ENCODE results near the gene SLF2. TPM values are rescaled to one million over a fixed set of nuclear protein-coding genes. Genes with fewer than 3 reads are reported as not detected.

The SLF2 gene
- total RNA-seq, 1 experiment from 2014 or later, result 43.0 TPM

- H3K9me3 ChIP-seq (ENCODE audit: control insufficient read depth in 1 of 2, insufficient read depth in 1 of 2, low read depth in 1 of 2, low read length in 2 of 2), result no peaks in the 10 kb centered on the region
- DNase-seq (ENCODE audit: low read depth, low spot score), result no peak
- RAD21 ChIA-PET (ENCODE audit: low non-redundant PET in 1 of 2, low total read pairs in 2 of 2, uncharacterized antibody in 2 of 2, unreplicated experiment in 2 of 2), result interaction anchor here in 1 of 2 experiments (1.8 kb wide), 1 partner anchor 9 kb away, joined by 5 read pairs; no protein-coding TSS in a partner anchor
- ATAC-seq, result no peak
- H3K9me2 ChIP-seq (ENCODE audit: insufficient read depth), result no peaks in the 10 kb centered on the region
- TF ChIP-seq TCF7L2 (IDR thresholded peaks at IDR 0.05; ENCODE audit: borderline replicate concordance, extremely low read depth, insufficient read depth, insufficient read length) (no peak), ATF3 (IDR thresholded peaks at IDR 0.05) (no peak), MAX (IDR thresholded peaks at IDR 0.05) (no peak), CBX3 (IDR thresholded peaks at IDR 0.05; ENCODE audit: low read depth) (no peak)
- H2AFZ ChIP-seq (ENCODE audit: low read depth, low read length, poor library complexity, severe bottlenecking), result no peak overlapping the region
- H3K27ac ChIP-seq (ENCODE audit: low read depth, low read length), result no peak overlapping the region
- intact Hi-C loops (cut with micrococcal nuclease), result no loop called here
- H3K9ac ChIP-seq (ENCODE audit: low read length), result no peak overlapping the region
- no peaks in the 10 kb centered on the region for H3K27me3 ChIP-seq (ENCODE audit: insufficient read depth, low read length)
- H3K36me3 ChIP-seq (ENCODE audit: control insufficient read depth in 1 of 2, insufficient read depth in 2 of 2, low read length in 2 of 2), result no peaks in the 10 kb centered on the region
- BruUV-seq (replicated peaks), result no TSS peak
- no peaks in the 10 kb centered on the region for H4K20me1 ChIP-seq (ENCODE audit: insufficient read depth)
- CTCF ChIA-PET, result interaction anchor here (0.5 to 3.2 kb wide), 12 partner anchors 9 to 584 kb away, joined by 3 to 49 read pairs (median 4); partner anchors contain the start of gene PAX2
- no peak overlapping the region for H3K4me2 ChIP-seq (ENCODE audit: low read length)
- H3K4me1 ChIP-seq (ENCODE audit: control insufficient read depth in 1 of 2, insufficient read depth in 2 of 2, low read length in 2 of 2), result peaks cover 23 to 37% of the 10 kb centered on the region in 2 experiments
- H3K4me3 ChIP-seq (replicated peaks in 1 of 2; ENCODE audit: low read depth in 1 of 2, low read length in 2 of 2), result no peak overlapping the region
- POLR2A ChIA-PET, result interaction anchor here (1.6 kb wide), 1 partner anchor 9 kb away, joined by 4 read pairs; no protein-coding TSS in a partner anchor
- H3K79me2 ChIP-seq (ENCODE audit: insufficient read depth, low read length), result no peaks in the 10 kb centered on the region
Observed at GRCh38 chr10:100887761-100888296, 24.9 kb upstream of the SLF2 start.

- intact Hi-C loops (cut with micrococcal nuclease), result no loop called here
- no peaks in the 10 kb centered on the region for H3K36me3 ChIP-seq (ENCODE audit: control insufficient read depth in 1 of 2, insufficient read depth in 2 of 2, low read length in 2 of 2)
- no TSS peak for BruUV-seq (replicated peaks)
- H3K27ac ChIP-seq (ENCODE audit: low read depth, low read length), result no peak overlapping the region
- no peaks in the 10 kb centered on the region for H3K79me2 ChIP-seq (ENCODE audit: insufficient read depth, low read length)
- no peaks in the 10 kb centered on the region for H3K9me3 ChIP-seq (ENCODE audit: control insufficient read depth in 1 of 2, insufficient read depth in 1 of 2, low read depth in 1 of 2, low read length in 2 of 2)
- TF ChIP-seq RAD21 (IDR thresholded peaks at IDR 0.05; ENCODE audit: low read depth) (peak; percentile 60), CTCF (IDR thresholded peaks at IDR 0.05 in 2 of 3, conservative IDR thresholded peaks at IDR 0.05 in 1 of 3; ENCODE audit: borderline replicate concordance in 1 of 3, insufficient read depth in 1 of 3, low read depth in 2 of 3, low read length in 2 of 3) (peak; percentile 53 to 70 (median 64); a peak in 5 of 6 replicates), ZFX (IDR thresholded peaks at IDR 0.05) (no peak)
- POLR2A ChIA-PET, result interaction anchor here (0.6 to 1.6 kb wide), 3 partner anchors 10 to 65 kb away, joined by 3 to 4 read pairs (median 4); no protein-coding TSS in a partner anchor
- H3K27me3 ChIP-seq (ENCODE audit: insufficient read depth, low read length), result no peaks in the 10 kb centered on the region
- peak; percentile 34 for DNase-seq (ENCODE audit: low read depth, low spot score)
- H3K4me3 ChIP-seq (replicated peaks in 1 of 2; ENCODE audit: low read depth in 1 of 2, low read length in 2 of 2), result no peak overlapping the region
- no peak; the same call in 1 of the 2 replicates for ATAC-seq
- H3K4me2 ChIP-seq (ENCODE audit: low read length), result peak overlapping the region; percentile 67; the same call in 1 of the 2 replicates
- H2AFZ ChIP-seq (ENCODE audit: low read depth, low read length, poor library complexity, severe bottlenecking), result peak overlapping the region; percentile 96
- H3K4me1 ChIP-seq (ENCODE audit: control insufficient read depth in 1 of 2, insufficient read depth in 2 of 2, low read length in 2 of 2), result peaks cover 25 to 44% of the 10 kb centered on the region in 2 experiments
- H3K9ac ChIP-seq (ENCODE audit: low read length), result no peak overlapping the region
- no peaks in the 10 kb centered on the region for H4K20me1 ChIP-seq (ENCODE audit: insufficient read depth)
- CTCF ChIA-PET, result interaction anchor here (0.6 to 3.2 kb wide), 25 partner anchors 8 to 585 kb away, joined by 3 to 49 read pairs (median 3); partner anchors contain the start of genes HIF1AN, PAX2 and SLF2
- H3K9me2 ChIP-seq (ENCODE audit: insufficient read depth), result no peaks in the 10 kb centered on the region
- RAD21 ChIA-PET (ENCODE audit: low non-redundant PET in 1 of 2, low total read pairs in 2 of 2, uncharacterized antibody in 2 of 2, unreplicated experiment in 2 of 2), result interaction anchor here (1.3 to 1.8 kb wide), 2 partner anchors 10 to 11 kb away, joined by 5 to 7 read pairs; no protein-coding TSS in a partner anchor
Observed at GRCh38 chr10:100888957-100889356, 23.8 kb upstream of the SLF2 start.

Data from HCT116 (cell line).